DMS53 (cell line): Measurements from ENCODE around the gene QSOX2.

Source experiments
- DNase-seq: peaks from one replicate; lab custom pipeline; 2025; lab: John Stamatoyannopoulos, UW

QSOX2 gene

DNA sequence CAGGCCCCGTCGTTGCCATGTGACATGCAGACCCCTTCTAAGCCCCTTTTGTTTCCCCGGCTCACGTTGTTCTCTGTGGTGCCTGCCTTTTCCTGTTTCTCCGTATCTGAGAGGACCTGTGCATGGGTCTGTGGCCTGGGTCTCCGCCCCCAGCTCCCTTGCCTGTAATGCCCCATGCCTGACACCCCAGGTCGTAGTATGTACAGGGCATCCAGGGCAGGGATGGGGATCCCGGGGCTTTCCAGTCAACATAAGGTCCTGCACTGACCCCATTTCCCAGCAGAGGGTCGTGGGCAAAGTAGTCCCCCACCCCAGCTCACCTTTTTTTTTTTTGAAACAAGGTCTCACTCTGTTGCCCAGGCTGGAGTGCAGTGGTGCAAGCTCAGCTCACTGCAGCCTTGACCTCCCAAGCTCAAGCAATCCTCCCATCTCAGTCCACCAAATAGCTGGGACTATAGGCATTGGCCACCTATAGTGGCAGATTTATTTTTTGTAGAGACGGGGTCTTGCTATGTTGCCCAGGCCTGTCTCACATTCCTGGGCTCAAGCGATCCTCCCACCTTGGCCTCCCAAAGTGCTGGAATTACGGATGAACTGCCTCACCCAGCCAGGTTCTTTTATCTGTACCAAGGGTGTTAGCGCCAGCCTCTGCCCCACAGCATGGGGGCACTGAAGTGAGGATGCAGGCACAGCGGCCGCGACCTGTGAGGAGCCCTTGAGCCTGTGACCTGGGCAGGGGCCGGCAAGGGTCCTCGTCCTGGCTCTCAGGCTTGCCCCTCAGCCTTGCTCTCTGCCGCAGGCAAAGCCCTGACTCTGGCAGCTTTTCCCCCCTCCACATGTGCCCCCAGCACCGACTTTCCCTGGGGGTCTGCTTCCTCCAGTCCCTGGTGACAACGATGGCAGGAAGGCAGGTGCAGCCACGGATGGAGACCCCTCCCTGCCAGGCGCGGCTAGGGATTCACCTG, 19.1 kb upstream of the QSOX2 start:
- no peak for DNase-seq

DNA sequence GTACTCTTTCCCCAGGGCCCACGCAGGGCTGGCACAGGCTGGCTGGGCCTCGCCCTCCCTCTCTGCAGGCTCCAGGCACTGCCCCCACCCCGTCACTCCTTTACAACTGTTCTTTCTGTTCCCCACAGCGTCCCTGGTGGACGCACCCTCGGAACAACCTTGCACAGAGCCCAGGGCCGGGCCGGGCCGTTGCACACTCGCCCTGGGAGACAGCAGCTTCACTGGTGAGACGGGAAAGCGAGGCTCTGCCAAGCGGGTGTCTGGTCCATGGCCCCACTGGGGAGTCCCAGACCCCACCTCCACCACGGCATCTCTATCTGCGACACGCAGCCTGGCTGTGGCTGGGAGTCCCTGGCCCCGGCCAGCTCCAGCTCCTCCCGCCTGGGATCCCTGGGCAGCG, 18.4 kb upstream of the QSOX2 start:
- DNase-seq: no peak

DNA sequence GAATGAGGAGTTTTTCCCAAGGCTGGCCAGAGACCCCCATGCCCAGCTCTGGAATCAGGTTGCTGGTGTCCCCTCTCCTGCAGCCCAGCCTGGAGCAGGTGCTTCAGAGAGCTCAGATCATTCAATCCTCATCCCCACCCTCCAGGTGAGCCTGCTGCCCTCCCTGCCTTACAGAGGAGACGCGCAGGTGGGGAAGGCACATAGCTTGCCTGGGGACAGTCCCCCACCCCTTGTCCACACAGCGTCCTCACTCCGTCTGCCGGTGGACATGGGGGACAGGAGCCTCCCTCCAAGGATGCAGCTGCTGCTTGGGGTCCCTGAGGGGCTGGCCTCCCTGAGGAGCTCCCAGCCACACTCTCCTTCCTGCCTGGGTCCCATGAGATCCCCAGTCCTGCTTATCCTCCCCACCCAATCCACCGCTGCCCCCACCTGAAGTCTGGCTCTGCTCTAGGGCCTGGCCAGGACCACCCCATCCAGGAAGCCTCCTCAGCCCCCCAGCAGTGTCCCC, 17.1 kb upstream of the QSOX2 start:
- no peak for DNase-seq

DNA sequence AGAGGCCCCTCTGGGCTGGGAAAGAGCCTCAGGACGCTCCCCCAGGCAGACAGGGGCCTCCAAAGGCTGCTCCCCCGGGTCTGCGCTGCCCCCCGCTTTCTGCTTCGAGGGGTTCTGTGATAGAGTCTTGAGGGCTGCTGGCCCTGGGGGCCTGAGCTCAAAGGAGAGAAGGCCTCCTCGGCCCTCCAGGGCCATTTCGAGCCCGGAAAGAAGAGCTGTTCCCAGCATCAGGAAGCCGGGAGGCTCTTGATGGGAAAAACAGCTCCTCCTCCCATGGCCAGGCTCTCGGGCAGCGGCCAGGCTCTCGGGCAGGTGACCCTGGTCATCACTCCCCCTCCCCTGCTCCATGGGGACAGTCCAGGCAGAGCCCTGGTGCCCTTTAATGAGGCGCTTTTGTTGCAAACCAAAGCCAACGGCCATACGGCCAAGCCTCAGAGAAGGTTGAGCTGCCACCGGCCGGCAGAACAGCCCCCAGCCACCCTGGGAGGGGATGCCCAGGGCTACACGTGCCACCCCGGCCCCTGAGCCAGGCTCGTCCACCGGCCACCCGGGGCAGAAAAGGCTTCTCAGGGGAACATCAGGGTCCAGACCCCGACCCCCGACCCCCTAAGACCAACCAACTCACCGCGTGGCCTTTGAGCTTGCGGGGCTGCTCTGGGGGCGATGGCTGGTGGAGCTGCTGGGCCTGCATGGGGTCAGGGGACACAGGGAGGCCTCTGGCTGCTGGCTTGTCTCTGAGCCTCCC, 16.2 kb upstream of the QSOX2 start:
- DNase-seq: no peak

DNA sequence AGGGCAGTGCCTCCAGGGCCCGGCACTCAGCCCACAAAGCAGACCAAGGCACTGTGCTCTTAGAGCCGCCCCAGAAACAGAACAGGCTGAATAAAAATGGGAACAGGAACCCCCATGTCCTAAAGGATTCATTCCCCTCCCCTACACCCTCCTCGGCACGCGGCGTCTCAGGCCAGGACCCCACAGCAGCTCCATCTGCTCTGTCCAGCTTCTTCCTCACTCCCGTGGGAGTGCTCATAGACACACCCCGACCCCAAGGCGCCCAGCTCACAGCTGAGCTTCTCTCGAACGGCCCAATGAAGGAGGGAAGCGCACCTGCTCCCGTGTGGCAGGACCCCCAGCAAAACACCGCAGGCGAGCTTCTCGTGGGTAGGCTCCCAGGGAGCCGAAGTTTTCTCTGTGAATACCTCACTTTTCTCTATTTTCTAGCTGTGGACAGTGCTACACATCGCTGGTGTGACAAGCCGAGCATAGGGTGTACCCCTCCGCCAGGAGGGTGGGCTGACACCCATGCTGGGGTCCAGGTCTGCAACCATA, 15.4 kb upstream of the QSOX2 start:
- no peak for DNase-seq

DNA sequence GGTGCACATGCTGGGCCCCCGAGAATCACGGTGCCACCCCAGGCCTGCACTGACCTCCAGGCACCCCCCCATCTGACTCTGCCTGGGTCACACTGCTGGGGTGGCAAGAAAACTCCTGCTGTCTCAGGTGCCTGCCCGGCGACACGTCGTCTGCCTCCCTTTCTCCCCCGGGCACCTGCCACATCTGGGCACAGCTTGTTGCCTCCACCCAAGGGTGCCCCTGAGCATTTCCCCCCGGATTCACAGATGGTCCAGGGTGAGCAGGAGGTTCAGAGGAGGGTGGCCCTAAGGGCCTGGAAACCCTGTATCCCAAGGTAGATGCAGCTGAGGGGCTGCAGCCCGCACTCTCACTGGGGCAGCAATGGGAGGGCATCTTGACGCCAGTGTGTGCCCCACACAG, 14.9 kb upstream of the QSOX2 start:
- DNase-seq: no peak

DNA sequence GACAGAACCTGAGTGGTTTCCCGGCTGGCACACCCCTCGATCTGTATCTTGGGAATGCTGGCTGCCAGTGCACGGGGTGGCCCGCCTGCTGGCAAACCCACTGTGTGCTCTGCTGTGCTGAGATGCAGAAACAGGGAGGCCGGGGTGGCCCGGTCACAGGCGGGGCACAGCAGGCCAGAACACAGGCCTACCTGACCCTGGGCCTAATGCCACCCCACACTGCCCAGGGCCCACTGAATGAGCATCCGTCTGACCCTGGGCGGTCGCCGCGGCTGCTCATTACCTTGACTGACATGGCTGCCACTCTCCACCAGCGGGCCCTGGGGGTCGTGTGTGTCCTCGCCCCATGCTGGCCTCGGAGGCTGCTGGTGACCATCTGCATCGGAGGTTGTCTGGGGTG, 14.2 kb upstream of the QSOX2 start:
- no peak for DNase-seq

DNA sequence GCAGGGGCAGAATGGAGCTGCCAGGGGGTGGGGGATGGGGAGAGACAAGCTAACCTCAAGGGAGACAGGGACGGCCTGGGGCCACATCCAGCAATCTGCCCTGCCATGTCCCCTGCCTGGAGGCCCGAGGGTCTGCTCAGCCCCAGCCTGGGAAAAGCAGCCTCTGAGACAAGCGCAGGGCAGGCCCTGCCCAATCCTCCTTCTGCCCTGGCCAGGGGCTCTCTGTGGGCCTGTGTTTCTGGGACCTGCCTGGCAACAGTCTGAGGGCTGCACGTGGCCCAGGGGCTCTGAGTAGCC, 13.9 kb upstream of the QSOX2 start:
- DNase-seq: no peak

DNA sequence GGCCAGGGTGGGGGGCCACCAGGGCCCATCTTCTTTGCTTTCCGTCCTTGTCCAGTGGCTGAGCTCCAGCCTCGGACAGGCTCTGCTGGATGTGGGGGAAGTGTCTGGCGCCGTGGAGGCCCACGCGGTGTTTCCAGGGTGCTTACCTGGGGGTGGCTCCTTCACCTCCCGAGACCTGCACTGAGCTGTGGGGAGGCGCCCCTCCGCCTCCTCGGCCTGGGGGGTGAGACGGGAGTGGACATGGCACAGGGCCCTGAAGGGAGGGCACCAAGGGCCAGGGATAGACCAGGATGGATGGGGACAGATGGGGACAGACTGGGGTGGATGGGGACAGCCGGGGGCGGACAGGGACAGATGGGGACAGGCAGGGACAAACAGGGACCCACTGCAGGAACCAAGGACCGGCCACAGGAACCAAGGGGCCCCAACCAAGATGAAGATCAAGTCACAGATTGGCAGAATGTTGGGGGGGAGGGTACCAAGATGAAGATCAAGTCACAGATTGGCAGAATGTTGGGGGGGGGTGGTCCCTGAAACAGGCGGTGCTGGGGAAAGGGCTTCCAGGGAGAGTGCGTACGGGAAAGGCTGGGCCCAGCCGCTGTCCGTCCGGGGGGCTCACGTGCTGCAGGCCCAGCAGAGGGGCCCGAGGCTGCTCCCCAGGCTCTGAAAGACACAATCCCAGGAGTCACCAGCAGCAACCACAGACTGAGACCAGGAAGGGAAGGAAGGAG, 13.3 kb upstream of the QSOX2 start:
- DNase-seq: no peak

DNA sequence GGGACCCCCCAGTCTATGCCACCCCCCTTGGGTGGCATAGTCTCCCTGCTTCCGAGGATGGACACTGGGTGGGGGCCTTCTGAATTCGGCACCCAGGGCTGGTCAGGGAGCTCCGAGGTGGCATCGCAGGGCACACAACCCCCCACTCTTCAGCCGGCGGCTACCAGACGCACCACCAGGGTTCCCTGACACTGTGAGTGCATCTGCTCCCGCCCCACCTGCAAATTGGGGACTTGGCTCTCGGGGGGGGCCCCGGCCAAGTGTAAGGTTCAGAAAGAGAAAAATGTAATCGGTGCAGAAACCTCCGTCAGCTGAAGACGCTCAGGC, 12.7 kb upstream of the QSOX2 start:
- DNase-seq: no peak

DNA sequence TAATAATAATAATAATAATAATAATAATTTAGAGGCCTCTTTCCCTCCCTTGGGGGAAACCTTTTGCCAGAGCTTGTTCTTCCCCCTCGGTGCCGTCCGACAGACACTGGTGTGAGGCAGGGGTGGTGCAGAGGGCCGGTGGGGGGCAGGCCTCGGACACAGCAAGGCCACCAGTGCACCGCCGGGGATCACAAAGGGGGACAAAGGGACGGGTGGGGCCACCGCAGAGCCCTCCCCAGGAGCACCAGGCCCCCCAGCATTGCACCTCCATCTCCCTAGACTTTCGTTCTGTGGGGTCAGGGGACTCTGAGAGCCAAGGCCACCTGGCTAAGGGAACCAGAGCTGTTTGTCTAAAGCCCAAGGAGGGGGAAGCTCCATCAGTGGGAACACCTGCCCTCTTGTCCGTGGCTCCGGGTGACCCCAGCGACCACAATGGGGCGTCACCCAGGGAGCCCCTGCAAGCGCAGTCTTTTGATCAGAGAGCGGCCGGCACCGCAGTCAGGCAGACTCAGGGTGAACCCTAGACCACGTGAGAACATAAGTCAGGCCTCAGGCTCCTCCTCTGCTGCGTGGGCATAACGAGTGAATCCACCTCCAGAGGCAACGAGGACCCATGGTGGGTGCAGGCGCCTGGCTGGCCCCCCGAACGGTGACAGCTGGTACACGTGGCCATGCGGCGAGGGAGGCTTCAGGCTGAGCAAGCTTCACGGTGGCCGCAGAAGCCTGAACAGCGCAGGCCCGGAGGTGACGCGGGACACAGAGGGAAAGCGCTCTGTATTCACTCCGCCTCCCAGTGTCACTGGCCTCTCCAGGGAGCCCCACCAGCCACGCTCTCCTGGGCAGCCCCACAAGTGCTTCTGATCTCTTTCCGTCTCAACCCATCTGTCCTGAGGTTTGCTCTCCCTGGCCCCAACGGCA, 12.0 kb upstream of the QSOX2 start:
- DNase-seq: no peak

DNA sequence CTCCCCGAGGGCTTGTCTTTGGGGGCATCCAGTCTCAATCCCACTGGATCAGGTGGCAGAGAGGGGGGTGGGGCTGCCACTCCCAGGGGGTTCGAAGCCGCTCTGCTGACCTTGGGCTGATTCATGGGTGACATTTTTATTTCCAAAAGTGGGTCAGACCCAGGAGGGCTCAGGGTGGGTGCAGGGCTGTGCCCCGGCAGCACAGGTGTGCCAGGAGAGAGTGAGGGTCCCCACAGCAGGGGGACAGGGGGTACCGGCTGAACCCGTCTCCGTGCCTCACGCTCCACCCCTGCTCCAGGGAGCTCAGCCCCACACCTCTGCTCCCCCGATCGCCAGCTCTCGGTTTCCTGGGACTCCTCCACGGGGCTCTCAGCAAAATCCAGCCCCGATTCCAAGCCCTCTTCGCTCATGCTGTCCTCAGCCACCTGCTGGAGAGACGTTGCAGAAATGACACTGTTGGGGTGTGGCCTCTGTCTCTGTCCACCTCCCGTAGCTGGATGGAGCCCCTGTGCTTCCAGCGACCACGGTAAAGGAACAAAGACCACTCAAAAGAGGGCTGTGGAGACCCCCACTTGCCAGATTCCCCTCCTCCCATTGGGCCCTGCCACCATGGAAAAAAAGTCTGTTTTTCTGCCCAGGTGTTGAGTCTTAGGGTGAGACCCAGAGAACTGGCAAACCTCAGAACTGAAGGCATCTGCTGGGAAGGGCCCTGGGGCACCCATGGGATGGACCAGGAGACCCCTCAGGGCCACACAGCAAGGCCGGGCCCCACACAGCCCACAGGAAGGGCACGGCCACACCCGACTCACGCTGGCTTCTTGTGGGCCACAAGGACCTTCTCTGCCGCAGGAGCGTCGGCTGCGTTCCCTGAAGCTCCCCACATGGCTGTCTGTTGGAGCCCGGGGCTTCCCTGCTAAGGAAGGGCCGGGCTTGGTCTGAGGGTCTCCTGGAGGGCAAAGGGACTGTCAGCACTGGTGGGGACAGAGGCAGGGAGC, 10.6 kb upstream of the QSOX2 start:
- peak; percentile 67 for DNase-seq

DNA sequence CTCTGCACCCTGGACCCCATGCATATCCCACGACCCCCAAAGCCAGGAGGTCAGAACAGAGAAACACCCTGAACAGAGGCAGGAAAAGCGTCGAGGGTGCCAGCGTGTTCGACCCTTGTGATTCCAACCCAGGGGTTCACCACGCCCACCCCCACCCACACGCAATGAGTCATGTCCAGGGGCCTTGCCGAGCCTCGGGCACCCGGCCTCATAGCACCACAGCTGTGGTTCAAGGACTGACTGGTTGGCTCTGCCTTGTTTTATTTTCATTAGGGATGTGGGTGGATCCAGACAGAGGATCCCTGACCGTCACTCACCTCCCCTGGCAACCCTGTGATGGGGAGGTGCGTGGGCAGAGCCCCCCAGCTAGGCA, 9.5 kb upstream of the QSOX2 start:
- DNase-seq: no peak

DNA sequence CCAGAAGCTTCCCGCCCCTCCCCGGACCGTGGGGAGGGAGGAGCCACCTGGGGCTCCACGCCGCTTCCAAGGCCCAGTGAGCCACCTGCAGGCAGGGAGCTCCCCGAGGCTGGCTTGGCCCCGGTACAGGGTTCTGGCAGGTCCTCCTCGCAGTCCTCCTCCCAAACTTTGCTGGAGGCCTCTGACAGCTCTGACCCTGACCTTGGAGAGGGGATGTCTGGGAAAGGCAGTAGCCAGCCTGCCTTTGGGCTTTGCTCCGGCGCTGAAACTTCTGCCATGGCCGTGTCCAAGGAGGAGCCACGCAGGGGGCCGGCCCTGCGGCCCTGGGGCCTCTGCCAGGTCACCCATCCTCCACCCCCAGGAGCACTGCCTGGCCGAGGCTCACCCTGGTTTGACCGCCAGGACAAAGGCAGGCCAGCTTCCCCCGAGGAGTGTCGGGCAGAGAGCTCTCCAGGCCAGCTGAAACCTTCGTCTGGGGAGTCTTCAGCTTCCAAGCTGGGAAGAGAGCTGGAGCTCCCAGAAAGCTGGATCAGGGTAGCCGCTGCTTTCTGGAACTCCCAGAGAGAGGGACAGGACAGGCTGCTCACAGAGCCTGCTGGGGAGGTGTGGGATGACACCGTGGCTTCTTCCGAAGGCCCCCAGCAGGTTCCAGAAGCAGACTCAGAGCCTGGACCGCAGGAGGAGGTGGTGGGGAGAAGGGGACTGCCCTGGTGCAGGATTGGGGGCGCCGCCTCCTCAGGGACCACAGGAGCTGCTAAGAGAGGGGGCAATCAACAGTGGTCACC, 9.0 kb upstream of the QSOX2 start:
- no peak for DNase-seq

DNA sequence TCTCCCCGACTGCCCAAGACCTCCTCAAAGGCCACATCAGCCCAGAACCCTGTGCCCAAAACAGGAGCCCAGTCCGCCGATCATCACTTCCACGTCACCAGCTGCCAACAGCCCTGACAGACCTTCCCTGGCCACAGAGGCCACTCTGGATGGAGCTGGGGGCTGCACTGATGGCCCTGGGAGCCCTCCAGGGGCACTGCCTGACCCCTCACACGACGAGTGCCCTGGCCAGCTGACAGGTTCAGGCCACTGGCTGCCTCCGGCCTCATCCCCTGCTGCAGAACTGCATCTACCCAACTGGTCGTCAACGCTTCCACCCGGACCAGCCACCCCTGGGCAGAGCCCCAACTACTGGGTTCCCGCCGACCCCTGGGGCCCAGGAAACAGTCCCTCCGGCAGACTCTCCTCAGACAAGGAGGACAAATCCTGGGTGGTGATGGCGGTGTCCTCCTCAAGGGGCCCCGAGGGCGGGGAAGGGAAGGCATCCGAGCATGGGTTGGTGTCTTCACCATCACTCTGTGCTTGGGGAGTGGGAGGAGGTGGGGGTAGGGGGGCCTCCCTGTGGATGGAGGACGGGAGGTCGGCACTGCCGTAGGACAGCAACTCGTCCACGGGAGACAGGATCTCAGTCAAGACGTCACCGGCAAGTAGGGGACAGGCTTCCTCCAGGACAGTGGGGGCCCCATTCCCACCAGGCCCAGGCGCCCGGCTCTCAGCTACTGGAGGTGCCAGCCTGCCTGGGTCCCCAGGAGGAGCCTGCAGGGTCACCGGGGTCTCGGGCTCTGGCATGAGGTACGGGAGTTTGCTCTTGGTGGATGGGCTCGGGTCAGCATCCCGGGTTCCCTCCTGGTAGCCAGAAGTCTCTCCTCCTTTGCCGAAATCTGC, 7.9 kb upstream of the QSOX2 start:
- DNase-seq: no peak

DNA sequence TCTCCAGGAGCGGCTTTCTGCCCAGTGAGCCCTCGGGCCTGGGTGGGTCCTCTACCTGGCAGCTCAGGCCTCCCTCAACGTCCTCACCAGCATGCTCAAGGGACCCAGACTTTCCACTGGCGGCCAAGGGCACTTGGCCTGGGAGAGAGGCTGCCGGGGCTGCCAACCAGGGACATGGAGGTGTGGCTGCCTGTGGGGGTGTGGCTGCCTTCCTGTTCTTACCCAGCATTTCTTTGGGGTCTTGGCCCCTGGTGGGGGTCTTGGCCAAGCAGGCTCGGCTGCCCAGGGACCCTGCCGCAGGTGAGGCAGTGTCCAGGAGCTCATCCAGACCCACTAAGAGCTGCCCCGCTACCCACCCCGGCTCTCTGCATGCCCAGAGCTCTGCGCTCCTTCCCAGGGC, 7.2 kb upstream of the QSOX2 start:
- no peak for DNase-seq

DNA sequence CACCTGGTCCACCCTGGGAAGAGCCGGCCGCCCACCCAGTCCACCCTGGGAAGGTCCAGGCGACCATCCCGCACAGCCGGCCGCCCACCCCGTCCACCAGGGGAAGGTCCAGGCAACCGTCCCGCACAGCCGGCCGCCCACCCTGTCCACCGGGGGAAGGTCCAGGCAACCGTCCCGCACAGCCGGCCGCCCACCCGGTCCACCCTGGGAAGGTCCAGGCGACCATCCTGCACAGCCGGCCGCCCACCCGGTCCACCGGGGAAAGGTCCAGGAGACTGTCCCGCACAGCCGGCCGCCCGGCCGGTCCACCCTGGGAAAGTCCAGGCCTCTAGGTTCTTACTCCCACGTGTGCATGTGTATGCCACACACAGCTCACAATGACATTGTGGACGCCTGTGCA, 6.7 kb upstream of the QSOX2 start:
- DNase-seq: no peak
